Keratinocyte (primary cell): Measurements from ENCODE around the gene PNMA6E. TPM values are rescaled to one million over a fixed set of nuclear protein-coding genes. Genes with fewer than 3 reads are reported as not detected.

Experiments used
- DNase-seq: peaks from one replicate; pipeline ENCODE4 v3.0.0-alpha.2; 2011; ENCODE audit warnings: low read depth, missing footprints, low spot score
- FAIRE-seq: peaks from 2 replicates; lab custom pipeline; 2011; peaks lifted over from hg19 to GRCh38; lab: Jason Lieb, UNC
- H2AFZ ChIP-seq: 2 replicates; pipeline ENCODE4 v1.6.0; 2012; ENCODE audit warnings: low read length, control low read depth, inconsistent platforms; ENCODE audit not compliant: control insufficient read depth
- H3K27ac ChIP-seq: 2 replicates; pipeline ENCODE4 v1.5.1; 2011; ENCODE audit warnings: low read length; ENCODE audit not compliant: control insufficient read depth, insufficient read depth
- H3K27me3 ChIP-seq: 3 replicates; pipeline ENCODE4 v1.6.0; 2011; ENCODE audit warnings: low read length; ENCODE audit not compliant: control insufficient read depth, insufficient read depth; ENCODE audit errors: extremely low read depth
- H3K36me3 ChIP-seq, 2 experiments: 2 replicates in 1 of 2; 3 replicates in 1 of 2; pipeline ENCODE4 v1.5.1; 2011; ENCODE audit warnings: low read length in 2 of 2, mild to moderate bottlenecking in 1 of 2; ENCODE audit not compliant: control insufficient read depth in 2 of 2, insufficient read depth in 2 of 2; ENCODE audit errors: extremely low read depth in 1 of 2
- H3K4me1 ChIP-seq: 3 replicates; pipeline ENCODE4 v1.5.1; 2011; ENCODE audit warnings: low read length; ENCODE audit not compliant: control insufficient read depth, insufficient read depth; ENCODE audit errors: extremely low read depth
- H3K4me2 ChIP-seq: 3 replicates; pipeline ENCODE4 v1.6.0; 2011; ENCODE audit warnings: low read depth, low read length; ENCODE audit not compliant: control insufficient read depth, insufficient read depth; ENCODE audit errors: extremely low read depth
- H3K4me3 ChIP-seq, 3 experiments: fragments of 200-600 bp in 1 of 3; sonication (generic) in 1 of 3; 2 replicates in 2 of 3; 3 replicates in 1 of 3; pipeline ENCODE4 v1.5.1; 2011 to 2016; ENCODE audit warnings: low read length in 3 of 3, mild to moderate bottlenecking in 3 of 3, control low read depth in 2 of 3, inconsistent platforms in 1 of 3, low read depth in 1 of 3, mixed read lengths in 1 of 3, mixed run types in 1 of 3, moderate library complexity in 1 of 3; ENCODE audit not compliant: control insufficient read depth in 2 of 3, insufficient read depth in 2 of 3; ENCODE audit errors: extremely low read depth in 1 of 3
- H3K79me2 ChIP-seq: 2 replicates; pipeline ENCODE4 v1.6.0; 2012; ENCODE audit warnings: low read length; ENCODE audit not compliant: control insufficient read depth, insufficient read depth
- H3K9ac ChIP-seq: 3 replicates; pipeline ENCODE4 v1.6.0; 2011; ENCODE audit warnings: low read length; ENCODE audit not compliant: control insufficient read depth, insufficient read depth; ENCODE audit errors: extremely low read depth
- H3K9me1 ChIP-seq: 3 replicates; pipeline ENCODE4 v1.6.0; 2011; ENCODE audit warnings: low read length; ENCODE audit not compliant: control insufficient read depth, insufficient read depth; ENCODE audit errors: extremely low read depth
- H3K9me3 ChIP-seq: 2 replicates; pipeline ENCODE4 v1.5.1; 2012; ENCODE audit warnings: low read depth, low read length; ENCODE audit not compliant: control insufficient read depth
- H4K20me1 ChIP-seq: 3 replicates; pipeline ENCODE4 v1.6.0; 2011; ENCODE audit warnings: low read length; ENCODE audit not compliant: control insufficient read depth, insufficient read depth; ENCODE audit errors: extremely low read depth
- EZH2 ChIP-seq: IDR thresholded peaks from one replicate; pipeline ENCODE4 v1.6.1; 2012; ENCODE audit warnings: inconsistent platforms, mild to moderate bottlenecking, low read length, moderate library complexity
- dilution Hi-C: fragments of 300-500 bp; cut with MboI; formaldehyde crosslinking; loops from one replicate; pipeline ENCODE4 v1.7.0; 2020; ENCODE audit warnings: low sequenced_read_pairs; ENCODE audit not compliant: extremely low pct_ligation_motif_present
- polyA plus RNA-seq, 5 experiments: library from polyadenylated mRNA; depleted of rRNA in 3 of 5; stranded (reverse) in 3 of 5; stranded (forward) in 1 of 5; unstranded in 1 of 5; fragments of >200 nt; gene quantifications; 1 replicate in 1 of 5; 2 replicates in 3 of 5; 3 replicates in 1 of 5; pipeline versions ENCODE4 v1.2.1 to v1.2.3, GENCODE V29; 2011 to 2012; ENCODE audit warnings: missing spikeins in 2 of 5, low read depth in 1 of 5, low replicate concordance in 1 of 5
- TF ChIP-seq, protein P1 (sequence below), 3 experiments: IDR thresholded peaks in 1 of 3; conservative IDR thresholded peaks in 1 of 3; optimal IDR thresholded peaks in 1 of 3; 2 replicates in 2 of 3; 3 replicates in 1 of 3; pipeline versions ENCODE3 to v1.5.1; 2011; ENCODE audit warnings: low read length in 3 of 3, mild to moderate bottlenecking in 3 of 3, moderate library complexity in 2 of 3, control low read depth in 1 of 3, inconsistent platforms in 1 of 3; ENCODE audit not compliant: insufficient read depth in 2 of 3; ENCODE audit errors: extremely low read depth in 1 of 3

Gene PNMA6E
- polyA plus RNA-seq, 1 donor (not counting 4 experiments of a cell fraction or from before 2014, with no cell fraction given) = not detected

- Histone ChIP-seq H3K9me1 (no peaks in the 10 kb centered on the region), H3K27me3 (no peaks in the 10 kb centered on the region), H3K4me1 (no peaks in the 10 kb centered on the region), H3K79me2 (no peaks in the 10 kb centered on the region), H4K20me1 (no peaks in the 10 kb centered on the region), H3K27ac (no peak overlapping the region), H3K4me2 (no peak overlapping the region), H3K9me3 (no peaks in the 10 kb centered on the region), H3K9ac (no peak overlapping the region), H2AFZ (no peak overlapping the region), H3K36me3 (no peaks in the 10 kb centered on the region), H3K4me3 (no peak overlapping the region)
- no peak for TF ChIP-seq EZH2
- TF ChIP-seq, protein P1, sequence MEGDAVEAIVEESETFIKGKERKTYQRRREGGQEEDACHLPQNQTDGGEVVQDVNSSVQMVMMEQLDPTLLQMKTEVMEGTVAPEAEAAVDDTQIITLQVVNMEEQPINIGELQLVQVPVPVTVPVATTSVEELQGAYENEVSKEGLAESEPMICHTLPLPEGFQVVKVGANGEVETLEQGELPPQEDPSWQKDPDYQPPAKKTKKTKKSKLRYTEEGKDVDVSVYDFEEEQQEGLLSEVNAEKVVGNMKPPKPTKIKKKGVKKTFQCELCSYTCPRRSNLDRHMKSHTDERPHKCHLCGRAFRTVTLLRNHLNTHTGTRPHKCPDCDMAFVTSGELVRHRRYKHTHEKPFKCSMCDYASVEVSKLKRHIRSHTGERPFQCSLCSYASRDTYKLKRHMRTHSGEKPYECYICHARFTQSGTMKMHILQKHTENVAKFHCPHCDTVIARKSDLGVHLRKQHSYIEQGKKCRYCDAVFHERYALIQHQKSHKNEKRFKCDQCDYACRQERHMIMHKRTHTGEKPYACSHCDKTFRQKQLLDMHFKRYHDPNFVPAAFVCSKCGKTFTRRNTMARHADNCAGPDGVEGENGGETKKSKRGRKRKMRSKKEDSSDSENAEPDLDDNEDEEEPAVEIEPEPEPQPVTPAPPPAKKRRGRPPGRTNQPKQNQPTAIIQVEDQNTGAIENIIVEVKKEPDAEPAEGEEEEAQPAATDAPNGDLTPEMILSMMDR (optimal IDR thresholded peaks at IDR 0.05 in 1 of 3, IDR thresholded peaks at IDR 0.05 in 1 of 3, conservative IDR thresholded peaks at IDR 0.05 in 1 of 3; ENCODE audit: extremely low read depth in 1 of 3, insufficient read depth in 2 of 3, low read length in 3 of 3) = no peak
- dilution Hi-C loops = no loop called here
- DNase-seq (no peak), FAIRE-seq (no peak)
Observed at GRCh38 chrX:153430796-153431195, 29.6 kb upstream of the PNMA6E start.

DNA sequence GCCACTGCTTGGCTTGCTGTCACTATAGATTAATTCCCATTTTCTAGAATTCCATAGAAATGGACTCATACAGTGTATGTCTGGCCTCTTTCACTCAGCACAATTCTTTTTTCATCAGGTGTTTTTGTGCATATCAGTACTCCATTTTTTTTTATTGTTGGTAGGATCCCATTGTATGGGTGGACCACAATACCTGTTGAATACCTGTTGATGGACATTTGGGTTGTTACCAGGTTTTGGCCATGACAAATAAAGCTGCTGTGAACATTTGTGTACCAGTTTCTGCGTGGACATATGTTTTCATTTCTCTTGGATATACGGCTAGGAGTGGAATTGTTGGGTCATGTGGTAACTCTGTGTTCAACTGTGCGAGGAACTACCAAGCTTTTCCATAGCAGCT is 25.1 kb upstream of the PNMA6E start:
- H3K36me3 ChIP-seq = no peaks in the 10 kb centered on the region
- H3K27me3 ChIP-seq = no peaks in the 10 kb centered on the region
- no peak overlapping the region for H3K27ac ChIP-seq
- dilution Hi-C loops = no loop called here
- FAIRE-seq = no peak
- H3K4me3 ChIP-seq = no peak overlapping the region
- H3K9me1 ChIP-seq = no peaks in the 10 kb centered on the region
- no peak overlapping the region for H3K4me2 ChIP-seq
- no peaks in the 10 kb centered on the region for H3K79me2 ChIP-seq
- no peak overlapping the region for H2AFZ ChIP-seq
- no peak overlapping the region for H3K9ac ChIP-seq
- H3K4me1 ChIP-seq = no peaks in the 10 kb centered on the region
- H4K20me1 ChIP-seq = no peaks in the 10 kb centered on the region
- no peak for DNase-seq
- TF ChIP-seq, protein P1 (optimal IDR thresholded peaks at IDR 0.05 in 1 of 3, IDR thresholded peaks at IDR 0.05 in 1 of 3, conservative IDR thresholded peaks at IDR 0.05 in 1 of 3; ENCODE audit: extremely low read depth in 1 of 3, insufficient read depth in 2 of 3, low read length in 3 of 3) = no peak
- H3K9me3 ChIP-seq = no peaks in the 10 kb centered on the region
